ENCODE results near the gene CIZ1. TPM values are rescaled to one million over a fixed set of nuclear protein-coding genes. Genes with fewer than 3 reads are reported as not detected.

CIZ1 gene
- total and polyA plus RNA-seq, 9 of the 15 experiments (the other 6 are each of a cell fraction or from before 2014, with no cell fraction given) = 6.6 to 329 (median 87.8) TPM

DNA sequence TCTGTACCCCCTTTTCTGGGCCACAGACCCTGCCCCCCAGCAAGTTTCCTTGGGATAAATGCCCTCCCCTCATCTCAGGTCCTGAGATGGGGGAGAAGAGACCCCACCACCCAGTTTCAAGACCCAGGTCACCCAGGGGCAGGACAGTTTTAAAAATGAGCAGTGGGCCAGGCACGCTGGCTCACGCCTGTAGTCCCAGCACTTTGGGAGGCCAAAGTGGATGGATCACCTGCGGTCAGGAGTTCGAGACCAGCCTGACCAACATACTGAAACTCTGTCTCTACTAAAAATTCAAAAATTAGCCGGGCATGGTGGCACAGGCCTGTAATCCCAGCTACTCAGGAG is 69.9 kb downstream of the CIZ1 start (continued):
- TF ChIP-seq CHD7 (IDR thresholded peaks at IDR 0.05; ENCODE audit: low read depth, low read length) (no peak), POLR3G (IDR thresholded peaks at IDR 0.05; ENCODE audit: extremely low read depth, insufficient read length, insufficient replicate concordance) (no peak), HEY1 (CRISPR knock-in tag; IDR thresholded peaks at IDR 0.05; ENCODE audit: borderline replicate concordance) (no peak), TAF15 (IDR thresholded peaks at IDR 0.05; ENCODE audit: low read depth, low read length) (no peak), SMAD4 (CRISPR knock-in tag; conservative IDR thresholded peaks at IDR 0.05) (no peak)
- TF ChIP-seq, protein P1, sequence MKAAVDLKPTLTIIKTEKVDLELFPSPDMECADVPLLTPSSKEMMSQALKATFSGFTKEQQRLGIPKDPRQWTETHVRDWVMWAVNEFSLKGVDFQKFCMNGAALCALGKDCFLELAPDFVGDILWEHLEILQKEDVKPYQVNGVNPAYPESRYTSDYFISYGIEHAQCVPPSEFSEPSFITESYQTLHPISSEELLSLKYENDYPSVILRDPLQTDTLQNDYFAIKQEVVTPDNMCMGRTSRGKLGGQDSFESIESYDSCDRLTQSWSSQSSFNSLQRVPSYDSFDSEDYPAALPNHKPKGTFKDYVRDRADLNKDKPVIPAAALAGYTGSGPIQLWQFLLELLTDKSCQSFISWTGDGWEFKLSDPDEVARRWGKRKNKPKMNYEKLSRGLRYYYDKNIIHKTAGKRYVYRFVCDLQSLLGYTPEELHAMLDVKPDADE (conservative IDR thresholded peaks at IDR 0.05; ENCODE audit: control insufficient read depth, low read depth, low read length) = no peak

Measured in K562 (cell line).